Mucosa of rectum (tissue), 2 donors: ENCODE results near the gene GSTA2.
"Not testable (repeated sequence)": the region's sequence is repeated elsewhere in the genome, so short reads cannot be mapped to it uniquely, and the experiment has no call there.

Source experiments
- H3K27ac ChIP-seq, 2 donors: one replicate each; pipeline ENCODE4 v1.7.0; 2013; ENCODE audit warnings: inconsistent platforms in 2 of 2, low read depth in 2 of 2, low read length in 2 of 2
- H3K27me3 ChIP-seq, 2 donors: one replicate each; pipeline ENCODE4 v1.7.0; 2013; ENCODE audit warnings: low read length in 2 of 2; ENCODE audit not compliant: control insufficient read depth in 2 of 2, insufficient read depth in 2 of 2
- H3K36me3 ChIP-seq, 2 donors: one replicate each; pipeline ENCODE4 v1.7.0; 2013; ENCODE audit warnings: low read length in 2 of 2; ENCODE audit not compliant: control insufficient read depth in 2 of 2, insufficient read depth in 2 of 2
- H3K4me1 ChIP-seq, 2 donors: one replicate each; pipeline ENCODE4 v1.7.0; 2013; ENCODE audit warnings: low read length in 2 of 2, mild to moderate bottlenecking in 1 of 2; ENCODE audit not compliant: control insufficient read depth in 2 of 2, insufficient read depth in 2 of 2
- H3K4me3 ChIP-seq, 2 donors: one replicate each; pipeline ENCODE4 v1.7.0; 2013; ENCODE audit warnings: low read length in 2 of 2
- H3K9ac ChIP-seq, 2 donors: one replicate each; pipeline ENCODE4 v1.7.0; 2013; ENCODE audit warnings: low read length in 2 of 2, low read depth in 1 of 2, mild to moderate bottlenecking in 1 of 2
- H3K9me3 ChIP-seq, 2 donors: one replicate each; pipeline ENCODE4 v1.7.0; 2013; ENCODE audit warnings: low read length in 2 of 2; ENCODE audit not compliant: control insufficient read depth in 2 of 2
- donor health status: healthy.
- donor health status: Normal muscosa, but diverticular disease.

GSTA2 gene

DNA sequence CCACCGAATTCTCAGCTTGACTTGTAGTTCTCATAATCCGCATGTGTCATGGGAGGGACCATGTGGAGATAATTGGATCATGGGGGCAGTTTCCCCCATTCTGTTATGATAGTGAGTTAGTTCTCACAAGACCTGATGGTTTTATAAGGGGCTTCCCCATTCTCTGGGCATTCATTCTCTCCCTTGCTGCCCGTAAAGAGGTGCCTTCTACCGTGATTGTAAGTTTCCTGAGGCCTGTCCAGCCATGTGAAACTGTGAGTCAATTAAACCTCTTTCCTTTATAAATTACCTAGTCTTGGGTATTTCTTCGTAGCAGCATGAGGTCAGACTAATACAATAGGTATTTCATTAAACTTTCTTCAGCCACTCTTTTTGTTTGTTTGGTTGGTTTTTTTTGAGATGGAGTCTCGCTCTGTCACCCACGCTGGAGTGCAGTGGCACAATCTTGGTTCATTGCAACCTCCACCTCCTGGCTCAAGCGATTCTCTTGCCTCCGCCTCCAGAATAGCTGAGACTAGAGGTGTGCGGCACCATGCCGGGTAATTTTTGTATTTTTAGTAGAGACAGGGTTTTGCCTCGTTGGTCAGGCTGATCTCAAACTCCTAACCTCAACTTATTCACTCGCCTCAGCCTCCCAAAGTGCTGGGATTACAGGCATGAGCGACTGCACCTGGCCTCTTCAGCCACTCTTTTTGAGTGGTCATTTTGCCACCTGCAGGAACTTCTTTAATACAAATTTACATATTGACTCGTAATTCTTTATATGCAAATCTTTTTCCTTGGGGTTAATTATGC lies 36.3 kb downstream of the GSTA2 start:
- no peak overlapping the region for H3K27ac ChIP-seq
- no peaks in the 10 kb centered on the region for H3K36me3 ChIP-seq
- peaks cover 12 to 17% of the 10 kb centered on the region in 2 donors for H3K4me1 ChIP-seq
- no peak overlapping the region for H3K4me3 ChIP-seq
- no peaks in the 10 kb centered on the region for H3K9me3 ChIP-seq
- H3K27me3 ChIP-seq: no peaks in the 10 kb centered on the region
- H3K9ac ChIP-seq: no peak overlapping the region

DNA sequence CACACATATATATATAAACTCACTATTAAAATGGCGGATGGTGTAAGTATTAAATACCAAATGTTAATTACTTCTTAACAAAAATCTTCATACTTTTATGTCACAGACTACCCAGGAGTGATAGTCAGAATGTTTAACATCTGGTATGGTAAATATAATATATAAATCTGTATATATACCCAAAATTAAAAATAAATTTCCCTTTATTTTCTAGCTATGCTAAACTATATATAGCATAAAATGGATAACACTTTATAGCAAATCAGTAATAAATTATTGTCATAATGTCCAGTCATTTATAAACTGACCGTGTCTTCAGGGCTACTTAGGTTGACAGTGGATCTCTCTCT lies 37.1 kb downstream of the GSTA2 start:
- Histone ChIP-seq H3K27ac (no peak overlapping the region), H3K9ac (no peak overlapping the region), H3K9me3 (no peaks in the 10 kb centered on the region), H3K27me3 (no peaks in the 10 kb centered on the region), H3K4me1 (peaks cover 12 to 17% of the 10 kb centered on the region in 2 donors), H3K36me3 (no peaks in the 10 kb centered on the region), H3K4me3 (no peak overlapping the region)

DNA sequence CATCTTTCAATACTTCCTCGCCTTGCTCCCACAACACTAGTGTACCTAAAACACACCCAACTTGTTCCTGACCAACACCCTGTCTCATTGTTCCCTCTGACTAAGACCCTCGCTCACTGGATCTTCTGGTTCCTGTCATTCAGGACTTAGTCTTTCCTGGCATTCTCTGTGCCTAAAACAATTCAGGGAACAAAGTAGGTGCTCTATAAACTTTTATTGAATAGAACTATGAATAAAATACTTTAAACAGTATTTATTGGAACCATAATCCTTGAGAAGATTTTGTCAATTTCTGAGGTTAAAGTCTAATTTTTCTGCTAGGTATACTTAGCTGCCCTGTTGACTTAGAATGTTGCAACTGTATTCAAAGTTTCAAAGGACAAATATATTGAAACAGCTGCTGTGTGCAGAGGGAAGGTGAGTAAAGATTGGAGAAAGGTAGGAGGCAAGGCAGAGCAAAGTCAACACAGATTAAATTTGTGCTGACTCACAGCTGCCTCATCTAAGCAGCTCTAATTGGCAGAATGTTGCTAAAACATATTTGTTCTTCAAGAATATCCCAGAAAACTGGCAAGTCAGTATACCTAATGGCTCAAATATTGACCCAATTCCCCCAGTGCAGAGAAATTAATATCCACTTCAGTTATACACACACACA lies 37.6 kb downstream of the GSTA2 start:
- Histone ChIP-seq H3K36me3 (no peaks in the 10 kb centered on the region), H3K27me3 (no peaks in the 10 kb centered on the region), H3K4me1 (peaks cover 12 to 17% of the 10 kb centered on the region in 2 donors), H3K27ac (peak overlapping the region; percentile 75 to 78), H3K9ac (no peak overlapping the region), H3K4me3 (no peak overlapping the region), H3K9me3 (no peaks in the 10 kb centered on the region)

DNA sequence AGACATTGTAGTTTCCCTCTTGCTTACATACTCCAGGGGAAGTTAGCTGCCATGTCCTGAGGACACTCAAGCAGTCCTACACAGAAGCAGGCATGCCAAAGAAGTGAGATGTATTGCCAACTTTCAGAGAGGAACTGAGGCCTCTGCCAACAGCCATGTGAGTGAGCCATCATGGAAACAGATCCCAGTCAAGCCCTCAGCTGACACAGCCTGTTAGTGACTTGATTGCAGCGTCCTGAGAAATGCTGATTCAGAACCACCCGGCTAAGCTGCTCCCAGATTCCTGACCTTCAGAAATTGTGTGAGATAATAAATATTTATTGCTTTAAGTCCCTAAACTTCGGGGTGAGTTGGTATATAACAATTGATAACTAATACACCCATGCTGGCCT lies 38.1 kb downstream of the GSTA2 start:
- H3K36me3 ChIP-seq: no peaks in the 10 kb centered on the region
- peaks cover 12 to 17% of the 10 kb centered on the region in 2 donors for H3K4me1 ChIP-seq
- H3K27ac ChIP-seq: peak overlapping the region; percentile 75 to 78
- H3K9ac ChIP-seq: no peak overlapping the region
- peak overlapping the region in 1 of 2 donors; percentile 19 for H3K4me3 ChIP-seq
- no peaks in the 10 kb centered on the region for H3K9me3 ChIP-seq
- H3K27me3 ChIP-seq: no peaks in the 10 kb centered on the region

DNA sequence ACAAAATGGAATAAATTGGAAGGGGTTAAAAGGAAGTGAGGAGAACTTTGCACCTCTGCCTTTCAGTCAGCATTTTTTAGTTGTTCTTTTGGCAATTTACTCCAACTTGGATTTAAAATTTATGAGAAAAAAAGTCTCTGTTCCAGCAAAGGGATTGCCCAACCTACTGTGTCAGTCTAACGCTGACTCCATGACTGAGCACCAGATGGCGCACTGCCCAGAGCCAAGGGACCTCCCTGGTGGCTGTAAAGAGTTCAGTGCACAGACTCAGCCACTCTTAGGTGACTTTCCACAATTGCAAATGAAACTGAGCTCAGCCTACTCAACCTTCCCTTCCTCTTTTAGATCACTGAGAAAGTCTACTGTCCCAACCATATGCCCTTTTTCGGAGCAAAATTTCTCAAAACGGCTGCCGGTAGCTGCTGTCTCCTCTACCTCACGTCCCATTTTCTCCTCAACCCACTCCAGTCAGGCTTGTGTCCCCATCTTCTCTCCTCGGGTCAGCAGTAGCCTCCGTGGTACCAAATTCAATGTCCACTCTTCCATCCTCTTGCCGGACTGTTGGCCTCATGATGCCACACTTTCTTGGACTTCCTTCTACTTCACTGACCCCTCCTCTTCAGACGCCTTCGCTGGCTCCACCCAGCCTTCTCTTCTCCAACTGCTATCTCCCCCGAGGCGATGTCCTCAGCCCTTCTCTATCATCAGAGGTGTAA lies 38.7 kb downstream of the GSTA2 start:
- peaks cover 12 to 17% of the 10 kb centered on the region in 2 donors for H3K4me1 ChIP-seq

DNA sequence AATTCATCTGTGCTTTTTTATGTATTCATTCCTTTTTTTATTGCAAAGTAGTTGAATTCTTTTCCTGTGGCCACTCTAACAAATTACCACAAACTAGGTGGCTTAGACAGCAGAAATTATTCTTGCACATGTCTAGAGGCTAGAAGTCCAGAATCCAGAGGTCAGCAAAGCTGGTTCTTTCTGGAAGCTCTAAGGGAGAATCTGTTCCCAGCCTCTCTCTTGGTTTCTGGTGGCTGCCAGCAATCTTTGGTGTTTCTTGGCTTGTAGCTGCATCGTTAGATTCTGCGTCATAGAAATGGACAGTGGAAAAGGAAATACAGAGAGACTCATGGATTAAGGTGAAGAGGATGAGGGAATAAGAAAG lies 39.3 kb downstream of the GSTA2 start:
- Histone ChIP-seq H3K27ac (peak overlapping the region in 1 of 2 donors; percentile 75), H3K27me3 (no peaks in the 10 kb centered on the region), H3K9ac (no peak overlapping the region), H3K9me3 (no peaks in the 10 kb centered on the region), H3K36me3 (no peaks in the 10 kb centered on the region), H3K4me3 (no peak overlapping the region), H3K4me1 (peaks cover 12 to 17% of the 10 kb centered on the region in 2 donors)

More for the DNA sequence above, 38.7 kb downstream of the GSTA2 start:
- Histone ChIP-seq H3K4me3 (peak overlapping the region; percentile 19 to 38), H3K9me3 (no peaks in the 10 kb centered on the region), H3K9ac (no peak overlapping the region), H3K36me3 (no peaks in the 10 kb centered on the region), H3K27me3 (no peaks in the 10 kb centered on the region), H3K27ac (peak overlapping the region; percentile 75 to 78)

DNA sequence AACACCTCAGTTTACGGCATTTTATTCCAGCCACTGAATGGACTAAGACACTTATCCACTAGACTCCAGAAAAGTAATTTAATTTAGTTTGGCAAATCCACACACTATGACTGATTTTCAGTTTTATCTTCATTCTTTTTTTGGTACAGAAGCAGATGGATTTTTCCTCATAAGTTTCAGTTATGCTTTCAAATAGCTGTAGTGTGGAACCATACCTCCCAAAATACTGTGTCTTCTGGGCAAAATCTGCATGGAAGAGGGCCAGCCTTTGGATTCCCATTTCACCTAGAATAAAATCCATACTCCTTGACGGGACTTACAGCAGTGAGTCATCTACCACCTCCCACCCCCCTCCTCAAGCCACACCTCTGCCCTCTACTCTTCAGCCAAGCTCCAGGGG lies 43.0 kb downstream of the GSTA2 start:
- Histone ChIP-seq H3K4me1 (peaks cover 10 to 14% of the 10 kb centered on the region in 2 donors), H3K4me3 (no peak overlapping the region), H3K27ac (no peak overlapping the region), H3K27me3 (no peaks in the 10 kb centered on the region), H3K9ac (no peak overlapping the region), H3K9me3 (no peaks in the 10 kb centered on the region), H3K36me3 (no peaks in the 10 kb centered on the region)

DNA sequence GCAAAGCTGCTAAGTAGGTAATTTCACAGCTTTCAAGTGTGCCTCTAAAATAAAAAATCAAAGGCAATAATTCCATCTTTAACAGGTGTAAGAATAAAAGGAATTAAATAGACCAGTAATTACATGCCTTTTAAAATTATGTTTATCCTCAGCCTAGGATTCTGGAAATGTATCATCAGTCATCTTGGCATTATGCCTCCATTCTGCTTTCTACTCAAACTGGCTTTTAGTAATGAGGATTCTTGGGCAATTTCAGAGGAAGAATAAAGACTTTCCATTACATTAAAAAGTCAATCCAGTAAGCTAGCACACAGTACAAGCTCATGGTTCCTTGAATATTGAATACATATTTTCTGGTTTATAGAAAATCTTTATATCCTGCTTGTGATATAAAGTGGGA lies 44.7 kb downstream of the GSTA2 start:
- no peak overlapping the region for H3K4me3 ChIP-seq
- no peaks in the 10 kb centered on the region for H3K27me3 ChIP-seq
- H3K4me1 ChIP-seq: no peaks in the 10 kb centered on the region
- H3K36me3 ChIP-seq: no peaks in the 10 kb centered on the region
- no peaks in the 10 kb centered on the region for H3K9me3 ChIP-seq
- no peak overlapping the region for H3K9ac ChIP-seq
- H3K27ac ChIP-seq: no peak overlapping the region

DNA sequence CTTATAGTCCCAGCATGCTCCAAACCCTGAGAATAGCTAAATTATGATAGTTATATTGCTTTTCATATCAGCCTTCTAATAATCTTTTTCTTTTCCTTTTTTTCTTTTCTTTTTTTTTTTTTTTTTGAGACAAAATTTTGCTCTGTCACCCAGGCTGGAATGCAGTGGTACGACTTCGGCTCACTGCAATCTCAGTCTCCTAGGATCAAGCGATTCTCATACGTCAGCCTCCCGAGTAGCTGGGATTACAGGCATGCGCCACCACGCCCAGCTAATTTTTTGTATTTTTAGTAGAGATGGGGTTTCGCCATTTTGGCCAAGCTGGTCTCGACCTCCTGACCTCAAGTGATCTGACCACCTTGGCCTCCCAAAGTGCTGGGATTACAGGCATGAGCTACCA lies 48.5 kb downstream of the GSTA2 start:
- H3K27me3 ChIP-seq, H3K9ac ChIP-seq, H3K27ac ChIP-seq, H3K36me3 ChIP-seq, H3K4me3 ChIP-seq, H3K4me1 ChIP-seq, H3K9me3 ChIP-seq: not testable (repeated sequence)

DNA sequence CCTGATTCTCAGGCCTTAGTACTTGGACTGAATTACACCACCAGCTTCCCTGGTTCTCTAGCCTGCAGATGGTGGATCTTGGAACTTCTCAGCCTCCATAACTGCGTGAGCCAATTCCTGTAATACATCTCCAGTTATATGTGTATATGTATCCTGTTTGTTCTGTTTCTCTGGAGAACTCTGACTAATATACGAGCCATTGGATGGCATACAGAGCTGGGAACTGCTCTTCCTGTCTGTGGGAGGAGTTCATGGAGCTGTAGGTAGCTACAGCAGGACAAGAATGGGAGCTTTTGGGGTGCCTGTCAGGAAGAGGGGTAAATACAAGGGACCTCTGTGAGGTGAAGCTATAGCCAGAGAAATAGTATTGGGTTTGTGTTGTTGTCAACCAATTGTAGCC lies 51.1 kb downstream of the GSTA2 start:
- no peak overlapping the region for H3K9ac ChIP-seq
- no peaks in the 10 kb centered on the region for H3K27me3 ChIP-seq
- no peaks in the 10 kb centered on the region for H3K36me3 ChIP-seq
- H3K9me3 ChIP-seq: peaks cover 0 to 1% of the 10 kb centered on the region in 2 donors
- H3K4me1 ChIP-seq: no peaks in the 10 kb centered on the region
- no peak overlapping the region for H3K4me3 ChIP-seq
- H3K27ac ChIP-seq: no peak overlapping the region
